HG03060 (cell line): ENCODE data around the gene VILL.

Experiments used
- ATAC-seq: cut with Tn5 transposase; IDR thresholded peaks from one replicate; pipeline ENCODE4 v1.9.1; 2021; ENCODE audit warnings: low read depth, moderate number of reproducible peaks; ENCODE audit not compliant: unreplicated experiment

VILL gene

DNA sequence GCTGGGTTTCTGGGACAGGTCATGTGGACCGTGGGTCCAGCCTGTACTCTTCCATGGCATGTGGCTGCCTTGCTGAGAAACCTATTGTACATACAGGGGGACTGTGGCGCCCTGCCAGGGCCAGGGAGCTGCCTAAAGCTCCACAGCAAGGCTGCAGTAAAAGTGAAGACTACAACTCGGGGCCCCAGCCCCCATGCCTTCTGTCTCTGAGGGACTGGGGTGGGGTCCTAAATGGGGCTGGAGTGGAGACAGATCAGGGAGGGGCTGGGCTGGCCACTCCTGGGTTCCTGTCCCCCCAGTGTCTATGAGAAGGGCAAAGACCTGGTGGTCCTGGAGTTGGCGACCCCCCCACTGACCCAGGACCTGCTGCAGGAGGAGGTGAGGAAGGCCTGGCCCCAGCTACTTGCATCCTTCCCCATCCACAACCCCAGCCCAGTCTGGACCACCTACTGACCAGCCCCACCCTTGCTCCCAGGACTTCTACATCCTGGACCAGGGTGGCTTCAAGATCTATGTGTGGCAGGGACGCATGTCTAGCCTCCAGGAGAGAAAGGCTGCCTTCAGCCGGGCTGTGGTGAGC, 7.3 kb downstream of the VILL start:
- ATAC-seq, result no peak

DNA sequence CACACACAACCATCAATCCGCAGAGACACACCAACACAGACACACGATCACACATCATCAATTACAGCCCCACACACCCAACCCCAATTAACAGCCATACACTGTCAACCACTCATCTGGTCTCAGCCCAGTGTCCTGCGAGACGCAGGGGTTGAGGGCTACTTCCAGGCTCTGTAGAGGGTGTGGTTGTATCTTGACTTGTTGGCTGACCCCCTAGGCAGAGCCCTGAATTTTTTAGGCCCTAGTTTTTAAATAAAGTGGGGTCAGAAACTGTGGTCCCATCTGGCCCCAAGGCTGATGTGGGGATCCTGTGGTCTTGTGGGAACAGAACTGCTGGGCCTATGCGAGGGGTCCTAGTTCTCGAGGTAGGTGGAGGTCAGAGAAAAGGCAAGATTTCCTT, 9.2 kb downstream of the VILL start:
- ATAC-seq, result no peak

DNA sequence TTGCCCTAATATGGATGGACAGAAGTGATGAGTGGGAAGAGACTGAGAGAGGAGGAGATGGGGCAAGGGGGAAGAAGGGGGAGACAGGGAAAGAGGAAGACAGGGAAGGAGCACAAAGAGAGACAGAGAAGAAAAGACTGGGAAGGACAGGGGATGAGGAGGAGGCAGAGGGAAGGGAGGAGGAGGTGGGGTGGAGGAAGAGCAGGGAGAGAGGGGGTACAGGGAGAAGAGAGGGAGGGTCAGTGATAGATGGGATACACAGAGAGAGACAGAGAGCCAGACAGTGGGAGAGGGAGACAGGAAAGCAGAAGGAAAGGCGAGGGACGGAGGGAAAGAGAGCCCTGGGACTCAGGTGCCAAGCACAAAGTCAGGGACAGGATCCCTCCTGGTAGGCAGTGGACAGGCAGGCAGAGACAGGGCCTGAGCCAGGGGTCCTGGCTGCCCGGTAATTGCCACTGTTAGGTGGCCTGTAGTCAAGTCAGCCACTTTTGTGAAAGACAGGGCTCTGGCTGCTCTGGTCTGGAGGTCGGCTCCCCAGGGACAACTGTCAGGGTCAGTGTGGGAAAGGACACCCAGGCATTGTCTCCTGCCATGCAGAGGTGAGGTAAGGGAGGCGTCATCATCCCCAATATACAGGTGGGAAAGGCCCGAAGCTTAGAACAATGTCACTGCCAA, 9.8 kb downstream of the VILL start:
- no peak for ATAC-seq

DNA sequence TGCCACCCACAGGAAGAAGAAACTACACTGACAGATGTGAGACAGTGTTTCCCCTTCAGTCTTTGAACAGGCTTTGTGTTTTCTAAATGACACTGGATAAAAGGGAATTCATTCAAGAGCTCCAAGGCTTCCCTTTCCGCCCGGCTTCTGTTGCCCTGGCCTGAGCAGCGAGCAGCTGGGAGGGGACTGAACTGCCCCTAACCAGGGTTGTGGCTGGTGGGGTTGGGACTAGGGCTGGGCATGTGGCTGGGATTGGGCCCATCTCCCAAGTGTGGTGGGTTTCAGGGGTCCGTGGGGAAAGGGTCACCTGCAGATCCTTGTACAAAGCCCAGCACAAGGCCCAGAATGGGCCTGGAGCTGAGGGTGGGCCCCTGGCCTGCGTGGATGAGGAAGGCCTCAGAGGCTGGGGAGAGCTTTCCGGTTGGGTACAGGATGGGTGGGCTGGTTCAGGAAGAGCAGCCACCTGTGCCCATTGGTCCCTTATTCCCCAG, 10.4 kb downstream of the VILL start:
- ATAC-seq, result no peak

DNA sequence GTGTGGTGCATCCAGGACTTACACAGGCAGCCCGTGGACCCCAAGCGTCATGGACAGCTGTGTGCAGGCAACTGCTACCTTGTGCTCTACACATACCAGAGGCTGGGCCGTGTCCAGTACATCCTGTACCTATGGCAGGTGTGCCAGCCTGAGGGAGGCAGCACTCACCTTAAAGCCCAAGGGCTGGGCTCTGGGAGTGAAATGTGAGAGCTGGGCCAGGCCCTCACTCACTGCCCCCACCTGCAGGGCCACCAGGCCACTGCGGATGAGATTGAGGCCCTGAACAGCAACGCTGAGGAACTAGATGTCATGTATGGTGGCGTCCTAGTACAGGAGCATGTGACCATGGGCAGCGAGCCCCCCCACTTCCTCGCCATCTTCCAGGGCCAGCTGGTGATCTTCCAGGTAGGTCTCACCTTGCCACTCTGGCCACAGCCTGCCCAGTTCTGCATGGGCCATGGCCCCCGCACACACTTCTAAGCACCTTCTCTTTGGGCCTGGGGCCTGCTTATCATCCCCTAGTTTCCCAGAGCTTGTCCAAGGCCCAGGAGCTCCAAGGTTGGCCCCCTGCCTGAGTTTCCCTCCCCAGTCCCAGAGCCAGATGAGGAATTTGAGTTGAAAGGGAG, 11.0 kb downstream of the VILL start:
- ATAC-seq, result no peak

DNA sequence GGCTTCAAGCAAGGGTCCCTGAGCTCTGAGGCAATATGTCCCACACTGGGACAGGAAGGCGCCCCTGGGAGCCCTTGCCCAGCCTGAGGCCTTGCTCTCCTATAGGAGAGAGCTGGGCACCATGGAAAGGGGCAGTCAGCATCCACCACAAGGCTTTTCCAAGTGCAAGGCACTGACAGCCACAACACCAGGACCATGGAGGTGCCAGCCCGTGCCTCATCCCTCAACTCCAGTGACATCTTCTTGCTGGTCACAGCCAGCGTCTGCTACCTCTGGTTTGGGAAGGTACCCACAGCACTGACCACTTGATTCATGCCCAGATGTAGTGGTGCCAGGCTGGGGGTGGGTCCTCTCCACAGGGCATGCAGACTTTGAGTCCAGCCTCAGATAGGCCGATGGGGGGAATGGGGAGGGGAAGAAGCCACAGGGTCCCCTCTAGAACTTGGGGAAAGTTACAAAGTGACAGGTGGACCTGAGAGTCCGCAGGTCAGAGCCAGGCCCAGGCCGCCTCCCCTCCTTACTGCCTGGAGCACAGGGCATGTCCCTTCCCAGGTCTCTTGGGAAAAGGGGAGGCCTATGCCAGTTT, 11.8 kb downstream of the VILL start:
- no peak for ATAC-seq

DNA sequence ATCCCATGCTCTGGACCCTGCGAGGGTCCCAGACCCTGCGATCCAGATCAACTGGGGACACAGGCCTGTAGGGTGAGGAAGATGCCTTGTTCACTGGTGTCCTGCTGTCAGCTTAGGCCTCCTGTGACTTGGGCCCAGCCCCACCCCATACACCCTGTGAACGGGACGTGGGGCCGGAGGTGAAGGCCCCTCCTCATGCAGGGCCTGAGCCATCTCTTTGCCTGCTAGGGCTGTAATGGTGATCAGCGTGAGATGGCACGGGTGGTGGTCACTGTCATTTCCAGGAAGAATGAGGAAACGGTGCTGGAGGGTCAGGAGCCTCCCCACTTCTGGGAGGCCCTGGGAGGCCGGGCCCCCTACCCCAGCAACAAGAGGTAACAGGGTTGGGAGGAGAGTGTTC, 12.4 kb downstream of the VILL start:
- ATAC-seq, result no peak

DNA sequence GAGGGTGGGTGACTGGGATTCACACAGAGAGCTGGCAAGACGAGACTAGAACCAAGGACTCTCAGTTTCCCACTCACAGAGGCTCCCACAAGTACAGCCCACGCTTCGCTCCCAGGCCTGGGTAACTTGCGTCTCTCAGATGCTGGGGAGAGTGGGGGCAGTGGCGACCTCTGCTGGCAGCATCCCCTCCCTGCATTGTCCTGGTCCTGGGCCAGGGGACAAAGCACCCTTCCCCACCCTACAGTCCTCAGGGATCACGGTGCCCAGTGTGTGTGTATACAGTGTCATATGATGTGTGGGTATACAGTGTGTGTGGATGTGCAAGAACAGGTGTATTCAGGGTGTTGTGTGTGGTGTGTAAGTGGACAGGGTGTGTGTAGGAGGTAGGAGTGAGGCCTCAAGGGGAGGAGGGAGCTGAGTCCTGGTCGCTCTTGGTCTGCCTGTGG, 12.8 kb downstream of the VILL start:
- no peak for ATAC-seq

DNA sequence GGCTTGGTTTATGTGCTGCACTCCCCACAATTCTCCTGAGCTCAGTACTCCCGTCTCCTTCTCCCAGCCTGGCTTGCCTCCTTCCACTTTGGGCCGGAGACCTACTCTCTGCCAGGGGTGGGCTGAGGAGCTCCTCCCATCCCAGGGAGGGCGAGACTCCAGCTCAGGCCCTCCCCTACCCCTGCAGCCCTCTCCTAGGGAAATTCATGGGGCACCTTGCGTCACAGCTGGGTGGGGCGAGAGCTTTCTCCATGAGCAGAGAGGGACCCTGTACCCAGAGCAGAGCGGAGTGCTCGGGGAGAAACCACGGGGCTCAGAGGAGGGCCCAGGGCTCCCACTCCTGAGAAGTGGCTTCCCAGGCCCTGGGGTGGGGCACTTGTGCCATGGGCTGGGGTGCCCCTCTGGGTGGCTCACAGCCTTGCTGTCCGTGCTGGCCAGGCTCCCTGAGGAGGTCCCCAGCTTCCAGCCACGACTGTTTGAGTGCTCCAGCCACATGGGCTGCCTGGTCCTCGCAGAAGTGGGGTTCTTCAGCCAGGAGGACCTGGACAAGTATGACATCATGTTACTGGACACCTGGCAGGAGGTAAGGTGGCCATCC, 13.3 kb downstream of the VILL start:
- ATAC-seq, result no peak

DNA sequence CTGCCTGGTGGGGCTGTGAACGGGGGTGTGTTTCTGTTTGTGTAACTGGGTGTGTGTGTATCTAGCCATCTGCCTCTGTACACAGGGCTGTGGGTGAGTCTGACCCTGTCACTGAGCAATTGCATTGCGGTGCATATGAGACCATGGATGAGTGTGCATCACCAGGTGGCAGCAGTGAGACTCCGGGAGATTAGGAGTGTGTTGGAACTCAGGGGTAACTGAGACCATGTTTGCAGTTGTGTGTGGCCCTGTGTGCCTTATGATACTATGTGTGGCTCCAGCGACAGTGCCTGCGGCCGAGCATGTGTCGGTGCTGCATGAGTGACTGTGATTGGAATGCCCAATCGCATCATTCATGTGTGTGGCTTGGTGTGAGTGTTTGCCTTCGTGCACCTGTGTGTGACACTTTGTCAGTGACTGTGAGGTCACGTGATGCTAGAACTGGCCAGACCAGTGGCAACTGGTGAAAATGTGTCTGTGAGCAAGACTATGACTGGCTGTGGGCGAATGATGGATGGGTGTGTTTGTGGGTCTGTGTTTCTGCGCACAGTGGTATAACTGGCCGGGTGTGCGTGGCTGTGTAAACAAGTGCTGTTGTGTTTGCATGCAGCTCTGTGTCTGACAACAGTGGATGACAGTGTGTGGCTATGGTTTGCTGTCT, 14.0 kb downstream of the VILL start:
- no peak for ATAC-seq

DNA sequence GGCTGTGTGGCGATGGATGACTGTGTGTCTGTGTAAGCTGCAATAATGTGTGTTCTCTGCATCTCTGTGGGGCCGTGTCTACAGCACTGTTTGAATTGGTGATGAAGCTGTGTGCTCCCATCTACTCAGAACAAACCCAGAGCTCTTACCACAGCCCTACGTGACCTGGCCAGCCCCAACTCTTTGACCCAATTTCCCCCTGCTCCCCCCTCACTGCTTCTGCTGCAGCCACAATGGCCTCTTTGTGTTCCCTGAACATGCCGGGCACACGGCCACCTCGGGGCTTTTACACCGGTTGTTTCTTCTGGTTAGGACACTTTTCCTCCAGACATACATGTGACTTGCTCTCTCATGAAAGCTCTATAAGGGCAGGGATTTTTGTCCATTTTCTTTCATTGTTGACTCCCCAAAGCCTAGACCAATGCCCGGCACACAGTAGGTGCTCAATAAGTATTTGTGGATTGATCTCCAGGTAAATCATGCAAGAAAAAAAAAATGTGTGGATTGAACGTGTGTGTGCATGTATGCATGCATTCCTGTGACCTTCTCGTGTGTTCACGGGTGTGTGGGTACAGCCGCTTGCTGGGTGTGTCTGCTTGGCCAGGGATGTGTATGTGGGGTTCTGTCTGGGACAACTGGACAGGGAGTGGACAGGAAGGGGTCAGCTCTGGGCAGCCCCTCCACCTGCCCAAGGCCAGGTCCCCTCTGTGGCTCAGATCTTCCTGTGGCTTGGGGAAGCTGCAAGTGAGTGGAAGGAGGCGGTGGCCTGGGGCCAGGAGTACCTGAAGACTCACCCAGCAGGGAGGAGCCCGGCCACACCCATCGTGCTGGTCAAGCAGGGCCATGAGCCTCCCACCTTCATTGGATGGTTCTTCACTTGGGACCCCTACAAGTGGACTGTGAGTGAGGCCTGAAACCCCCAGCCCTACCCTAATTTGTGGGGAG, 14.8 kb downstream of the VILL start:
- no peak for ATAC-seq

DNA sequence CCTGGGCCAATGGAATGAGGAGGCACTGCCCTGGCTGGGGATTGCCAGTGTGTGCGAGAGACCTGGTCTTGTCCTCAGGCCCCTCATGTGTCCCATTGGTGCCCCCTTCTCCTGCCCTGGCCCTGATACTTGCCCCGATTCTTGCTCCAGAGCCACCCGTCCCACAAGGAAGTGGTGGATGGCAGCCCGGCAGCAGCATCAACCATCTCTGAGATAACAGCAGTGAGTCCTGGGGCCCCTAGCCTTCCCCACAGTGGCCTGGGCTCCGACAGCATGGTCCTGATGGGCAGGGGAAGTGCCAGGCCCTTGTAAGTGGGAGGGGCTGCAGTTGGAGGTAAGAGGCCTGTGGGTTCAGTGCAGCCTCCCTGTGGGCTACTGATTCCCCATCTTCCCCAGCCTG, 15.4 kb downstream of the VILL start:
- no peak for ATAC-seq

DNA sequence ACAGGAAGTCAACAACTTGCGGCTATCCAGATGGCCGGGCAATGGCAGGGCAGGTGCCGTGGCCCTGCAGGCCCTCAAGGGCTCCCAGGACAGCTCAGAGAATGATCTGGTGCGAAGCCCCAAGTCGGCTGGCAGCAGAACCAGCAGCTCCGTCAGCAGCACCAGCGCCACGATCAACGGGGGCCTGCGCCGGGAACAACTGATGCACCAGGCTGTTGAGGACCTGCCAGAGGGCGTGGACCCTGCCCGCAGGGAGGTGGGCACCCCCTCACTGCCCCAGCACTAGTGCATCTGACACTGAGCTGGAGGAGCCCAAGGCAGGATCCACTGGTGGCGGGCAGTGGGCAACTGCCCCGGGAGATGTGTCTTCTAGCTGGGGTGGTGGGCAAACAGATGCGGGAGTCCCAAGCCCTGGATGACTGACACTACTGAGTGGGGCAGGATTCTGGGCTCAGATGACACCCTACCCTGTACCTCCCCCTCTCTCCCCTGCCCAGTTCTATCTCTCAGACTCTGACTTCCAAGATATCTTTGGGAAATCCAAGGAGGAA, 15.9 kb downstream of the VILL start:
- ATAC-seq, result no peak

DNA sequence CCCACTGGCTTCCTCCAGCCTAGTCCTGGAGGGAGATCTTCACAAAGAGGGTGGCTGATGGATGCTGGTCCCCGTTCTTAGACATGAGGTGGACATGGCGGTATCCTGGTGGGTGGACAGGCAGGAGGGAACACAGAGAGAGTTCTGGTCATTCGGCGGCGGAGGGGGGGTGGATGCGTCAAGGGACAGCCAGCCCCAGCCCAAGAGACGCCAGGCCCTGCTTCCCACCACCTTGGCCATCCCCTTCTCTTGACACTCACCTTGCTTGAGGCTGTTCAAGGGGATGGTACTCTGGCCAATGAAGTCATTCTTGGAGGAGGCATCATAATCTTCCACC, 17.1 kb downstream of the VILL start:
- no peak for ATAC-seq

DNA sequence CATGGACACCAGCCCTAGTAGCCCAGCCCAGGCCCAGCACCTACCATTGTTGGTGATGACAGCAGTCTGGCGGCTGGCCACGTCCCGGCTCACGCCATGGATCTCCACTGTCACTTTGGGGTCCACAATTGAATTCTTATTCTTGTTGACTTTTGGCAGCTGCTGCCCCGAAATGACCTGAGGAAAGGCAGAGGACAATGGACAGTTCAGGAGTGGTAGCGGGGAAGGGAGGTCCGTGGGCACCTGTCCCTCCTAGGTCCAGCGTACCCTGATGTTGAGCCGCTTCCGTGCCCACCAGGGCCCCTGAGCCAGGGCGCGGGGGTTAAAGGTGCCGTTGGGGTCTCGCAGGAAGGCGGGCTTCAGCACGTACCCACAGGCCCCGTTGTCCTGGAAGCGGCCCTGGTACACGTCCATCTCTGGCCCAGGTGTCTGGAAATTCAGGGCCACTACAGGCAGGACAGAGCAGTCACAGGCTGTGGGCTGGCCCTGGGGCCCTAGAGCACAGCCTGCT, 17.7 kb downstream of the VILL start:
- ATAC-seq, result no peak

DNA sequence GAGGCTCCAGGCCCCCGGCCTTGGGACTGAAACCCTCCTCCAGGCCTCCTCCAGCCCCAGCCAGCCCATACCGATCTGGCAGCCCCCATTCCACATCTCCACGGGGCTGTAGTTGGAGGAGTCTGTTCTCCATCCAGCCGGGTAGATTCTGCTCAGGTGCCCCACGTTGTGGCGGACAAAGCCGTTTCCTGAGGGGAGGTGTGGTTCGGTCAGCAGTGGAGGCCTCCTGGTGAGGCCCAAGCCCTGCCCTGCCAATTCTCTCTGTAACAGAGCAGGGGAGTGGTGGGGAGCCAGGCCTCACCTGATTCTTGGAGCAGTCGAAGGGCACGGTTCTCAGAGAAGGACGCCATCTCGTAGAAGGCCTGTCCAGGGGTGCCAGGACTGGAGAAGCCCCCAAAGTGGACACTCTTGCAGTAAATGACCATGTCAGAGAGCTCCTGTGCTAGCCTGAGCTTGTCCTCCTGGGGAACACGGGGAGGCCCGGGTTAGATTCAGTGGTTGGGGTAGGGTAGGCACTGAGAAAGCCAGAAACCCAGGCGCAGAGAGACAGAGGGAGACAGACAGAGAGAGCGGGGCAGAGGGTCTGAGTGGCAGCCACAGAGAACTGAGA, 18.5 kb downstream of the VILL start:
- no peak for ATAC-seq

DNA sequence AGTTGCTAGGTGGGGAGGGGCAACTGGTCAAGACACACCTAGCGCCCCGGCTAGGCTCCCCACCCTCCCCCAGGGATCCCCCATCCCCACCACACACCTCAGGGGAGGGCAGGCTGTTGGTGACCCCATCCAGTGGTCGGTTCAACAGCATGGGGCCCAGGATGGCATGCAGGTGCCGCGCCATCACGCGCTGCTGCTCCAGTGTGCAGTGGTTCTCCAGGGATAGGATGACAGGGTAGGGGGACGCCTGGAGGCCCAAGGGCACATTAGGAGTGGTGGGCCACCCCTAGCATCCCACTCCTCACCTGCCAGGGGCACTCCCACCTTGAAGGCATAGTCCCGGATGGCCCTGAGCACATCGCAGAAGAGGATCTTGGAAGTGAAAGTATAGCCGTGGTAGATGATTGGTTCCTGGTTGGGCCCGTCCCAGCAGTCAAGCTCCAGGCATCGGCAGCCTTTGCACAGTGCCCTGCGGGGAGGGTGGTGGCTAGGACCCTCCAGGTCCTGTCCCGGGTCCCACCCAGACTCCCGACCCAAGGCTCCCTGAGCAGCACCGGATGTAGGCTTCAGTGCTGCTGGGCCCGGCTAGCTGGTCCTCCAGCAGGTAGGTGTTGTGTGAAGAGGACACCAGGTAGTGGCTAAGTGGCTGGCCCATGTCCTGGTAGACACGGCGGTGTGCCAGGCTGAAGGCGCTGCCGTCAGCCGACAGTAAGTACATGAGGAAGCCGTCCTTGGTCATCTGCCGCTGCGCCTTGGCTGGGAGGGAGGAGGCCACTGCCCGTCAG, 19.4 kb downstream of the VILL start:
- no peak for ATAC-seq

DNA sequence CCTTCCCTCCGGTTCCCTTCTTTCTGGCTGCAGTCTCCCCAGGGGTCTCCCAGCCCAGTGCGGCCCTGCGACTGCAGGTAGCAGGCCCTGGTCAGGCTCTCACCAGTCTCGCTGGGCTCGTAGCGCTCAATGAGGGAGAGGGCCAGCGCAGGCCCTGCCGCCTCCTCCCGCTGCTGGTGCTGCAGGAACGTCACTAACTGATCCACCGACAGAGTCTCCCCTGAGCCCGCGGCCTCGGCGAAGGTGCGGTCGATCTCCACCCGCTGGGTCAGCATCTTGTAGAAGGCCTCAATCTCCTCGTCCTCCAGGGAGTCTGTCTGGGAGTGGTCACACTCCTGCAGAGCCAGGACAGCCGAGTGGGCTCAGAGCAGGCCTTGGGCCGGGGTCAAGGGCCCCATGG, 20.5 kb downstream of the VILL start:
- no peak for ATAC-seq
